Measurements from ENCODE around the gene STX18.

STX18 gene

DNA sequence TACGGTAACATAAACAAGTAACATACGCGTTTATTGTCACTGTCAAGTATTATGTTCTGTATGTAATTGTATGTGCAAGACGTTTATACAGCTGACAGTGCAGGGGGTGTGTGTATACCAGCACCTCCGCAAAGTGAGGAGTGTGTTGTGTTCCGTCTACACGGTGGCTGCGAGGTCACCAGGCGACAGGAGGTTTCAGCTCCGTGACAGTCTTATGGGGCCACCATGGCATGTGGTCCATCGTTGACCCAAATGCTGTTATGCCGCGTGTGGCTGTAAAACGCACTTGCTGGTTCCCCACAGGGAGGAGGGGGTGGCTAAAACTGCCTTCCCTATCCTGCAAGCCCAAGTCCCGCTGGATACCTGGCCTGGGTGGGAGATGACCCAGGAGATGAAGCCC, 129.9 kb downstream of the STX18 start:
- no peak for DNase-seq (ENCODE audit: low read depth)
- TF ChIP-seq, protein P1, sequence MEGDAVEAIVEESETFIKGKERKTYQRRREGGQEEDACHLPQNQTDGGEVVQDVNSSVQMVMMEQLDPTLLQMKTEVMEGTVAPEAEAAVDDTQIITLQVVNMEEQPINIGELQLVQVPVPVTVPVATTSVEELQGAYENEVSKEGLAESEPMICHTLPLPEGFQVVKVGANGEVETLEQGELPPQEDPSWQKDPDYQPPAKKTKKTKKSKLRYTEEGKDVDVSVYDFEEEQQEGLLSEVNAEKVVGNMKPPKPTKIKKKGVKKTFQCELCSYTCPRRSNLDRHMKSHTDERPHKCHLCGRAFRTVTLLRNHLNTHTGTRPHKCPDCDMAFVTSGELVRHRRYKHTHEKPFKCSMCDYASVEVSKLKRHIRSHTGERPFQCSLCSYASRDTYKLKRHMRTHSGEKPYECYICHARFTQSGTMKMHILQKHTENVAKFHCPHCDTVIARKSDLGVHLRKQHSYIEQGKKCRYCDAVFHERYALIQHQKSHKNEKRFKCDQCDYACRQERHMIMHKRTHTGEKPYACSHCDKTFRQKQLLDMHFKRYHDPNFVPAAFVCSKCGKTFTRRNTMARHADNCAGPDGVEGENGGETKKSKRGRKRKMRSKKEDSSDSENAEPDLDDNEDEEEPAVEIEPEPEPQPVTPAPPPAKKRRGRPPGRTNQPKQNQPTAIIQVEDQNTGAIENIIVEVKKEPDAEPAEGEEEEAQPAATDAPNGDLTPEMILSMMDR (IDR thresholded peaks at IDR 0.05; ENCODE audit: low read depth, low read length, missing control alignments): no peak
- H3K4me3 ChIP-seq (ENCODE audit: low read depth, low read length): no peak overlapping the region

DNA sequence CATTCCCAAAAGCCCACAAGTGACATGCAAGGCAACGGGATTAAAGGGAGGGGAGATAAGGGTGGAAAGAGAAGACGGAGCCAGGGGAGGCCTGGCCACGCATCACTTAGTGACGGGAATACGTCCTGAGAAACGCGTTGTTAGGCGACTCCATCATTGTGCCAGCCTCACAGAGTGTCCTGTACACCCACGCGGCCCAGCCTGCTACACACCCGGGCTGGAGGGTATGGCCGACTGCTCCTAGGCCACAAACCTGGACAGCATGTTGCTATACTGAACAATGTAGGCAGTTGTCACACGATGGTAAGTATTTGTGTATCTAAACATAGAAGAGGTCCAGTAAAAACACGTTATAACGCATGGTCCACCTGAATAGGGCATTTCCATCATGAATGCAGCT, 131.6 kb downstream of the STX18 start:
- H3K4me3 ChIP-seq (ENCODE audit: low read depth, low read length): no peak overlapping the region
- DNase-seq (ENCODE audit: low read depth): no peak
- TF ChIP-seq, protein P1 (IDR thresholded peaks at IDR 0.05; ENCODE audit: low read depth, low read length, missing control alignments): no peak

DNA sequence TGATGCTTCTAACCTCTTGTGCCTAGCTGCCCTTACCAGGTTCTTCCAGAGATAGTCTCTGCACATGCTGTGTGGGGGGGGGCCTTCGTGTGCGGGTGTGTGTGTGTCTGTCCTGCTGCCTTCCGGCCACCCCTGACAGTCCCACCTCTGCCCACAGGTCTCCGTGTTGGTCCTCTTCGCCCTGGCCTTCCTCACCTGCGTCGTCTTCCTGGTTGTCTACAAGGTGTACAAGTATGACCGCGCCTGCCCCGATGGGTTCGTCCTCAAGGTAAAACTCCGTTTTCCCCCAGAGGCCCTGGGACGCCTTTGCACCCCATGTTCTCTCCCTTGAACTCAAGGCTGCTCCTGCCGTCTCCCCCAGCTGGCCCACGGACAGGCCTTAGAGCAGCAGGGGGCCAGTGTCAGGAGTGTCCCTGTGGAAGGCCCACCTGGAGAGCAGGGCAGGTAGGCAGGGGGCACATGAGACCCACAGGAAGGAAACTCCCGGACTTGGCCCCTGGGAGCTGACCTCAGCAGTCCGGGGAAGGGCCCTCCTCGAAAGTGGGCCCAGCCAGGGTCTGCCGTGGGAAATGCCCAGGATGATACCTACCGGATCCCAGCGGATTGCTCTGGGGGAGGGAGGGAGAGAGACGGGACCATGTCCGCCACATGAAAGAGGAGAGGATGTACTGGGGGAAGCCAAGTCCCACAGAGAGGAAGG, 132.3 kb downstream of the STX18 start:
- DNase-seq (ENCODE audit: low read depth): no peak
- TF ChIP-seq, protein P1 (IDR thresholded peaks at IDR 0.05; ENCODE audit: low read depth, low read length, missing control alignments): no peak
- H3K4me3 ChIP-seq (ENCODE audit: low read depth, low read length): no peak overlapping the region

DNA sequence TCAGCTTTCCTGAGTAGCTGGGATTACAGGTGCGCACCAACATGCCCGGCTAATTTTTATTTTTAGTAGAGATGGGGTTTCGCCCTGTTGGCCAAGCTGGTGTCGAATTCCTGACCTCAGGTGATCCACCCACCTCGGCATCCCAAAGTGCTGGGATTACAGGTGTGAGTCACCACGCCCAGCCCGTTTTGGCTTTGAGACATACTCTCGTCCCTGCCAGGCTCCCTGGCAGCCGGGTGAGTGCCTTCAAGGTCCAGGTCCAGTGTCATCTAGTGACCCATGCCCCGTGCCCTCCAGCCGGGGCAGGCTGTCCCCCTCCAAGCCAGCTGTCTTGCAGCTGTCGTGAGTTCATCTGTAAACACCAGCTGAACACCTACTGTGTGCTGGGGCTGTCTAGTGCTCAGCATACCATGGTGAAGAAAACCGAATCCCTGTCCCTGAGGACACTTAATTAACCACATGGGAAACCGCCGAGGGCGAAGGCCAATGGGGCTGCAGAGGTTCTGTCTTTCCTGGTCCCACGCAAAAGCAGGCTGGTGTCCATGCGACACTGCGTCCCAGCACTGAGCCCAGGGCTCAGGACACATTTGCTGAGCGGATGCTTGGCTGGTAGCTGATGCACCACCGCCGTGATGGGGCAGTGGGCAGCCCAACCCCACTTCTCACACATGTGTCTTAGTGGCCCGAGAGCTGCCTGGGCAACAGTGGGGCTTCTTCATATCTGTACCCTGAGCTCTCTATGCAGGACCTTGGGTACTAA, 133.1 kb downstream of the STX18 start:
- H3K4me3 ChIP-seq (ENCODE audit: low read depth, low read length): no peak overlapping the region
- DNase-seq (ENCODE audit: low read depth): no peak
- TF ChIP-seq, protein P1 (IDR thresholded peaks at IDR 0.05; ENCODE audit: low read depth, low read length, missing control alignments): no peak

DNA sequence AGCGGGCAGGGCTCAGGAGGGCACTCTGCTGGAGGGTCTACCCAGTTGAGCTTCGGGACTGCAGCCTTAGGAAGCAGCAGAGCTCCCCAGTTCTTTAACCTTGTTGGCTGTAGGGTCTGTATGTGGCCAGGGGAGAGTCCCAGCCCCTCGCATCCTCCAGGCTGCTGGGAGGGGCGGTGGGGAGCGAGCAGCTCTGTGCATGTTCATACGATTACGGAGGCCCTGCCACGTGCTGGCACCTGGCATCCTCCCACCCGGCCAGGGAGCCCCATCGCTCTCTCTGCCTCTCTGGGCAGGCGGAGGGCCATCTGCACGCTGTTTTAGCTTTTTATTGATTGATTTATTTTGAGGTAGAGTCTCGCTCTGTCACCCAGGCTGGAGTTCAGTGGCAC, 133.7 kb downstream of the STX18 start:
- no peak for DNase-seq (ENCODE audit: low read depth)
- TF ChIP-seq, protein P1 (IDR thresholded peaks at IDR 0.05; ENCODE audit: low read depth, low read length, missing control alignments): no peak
- H3K4me3 ChIP-seq (ENCODE audit: low read depth, low read length): no peak overlapping the region

DNA sequence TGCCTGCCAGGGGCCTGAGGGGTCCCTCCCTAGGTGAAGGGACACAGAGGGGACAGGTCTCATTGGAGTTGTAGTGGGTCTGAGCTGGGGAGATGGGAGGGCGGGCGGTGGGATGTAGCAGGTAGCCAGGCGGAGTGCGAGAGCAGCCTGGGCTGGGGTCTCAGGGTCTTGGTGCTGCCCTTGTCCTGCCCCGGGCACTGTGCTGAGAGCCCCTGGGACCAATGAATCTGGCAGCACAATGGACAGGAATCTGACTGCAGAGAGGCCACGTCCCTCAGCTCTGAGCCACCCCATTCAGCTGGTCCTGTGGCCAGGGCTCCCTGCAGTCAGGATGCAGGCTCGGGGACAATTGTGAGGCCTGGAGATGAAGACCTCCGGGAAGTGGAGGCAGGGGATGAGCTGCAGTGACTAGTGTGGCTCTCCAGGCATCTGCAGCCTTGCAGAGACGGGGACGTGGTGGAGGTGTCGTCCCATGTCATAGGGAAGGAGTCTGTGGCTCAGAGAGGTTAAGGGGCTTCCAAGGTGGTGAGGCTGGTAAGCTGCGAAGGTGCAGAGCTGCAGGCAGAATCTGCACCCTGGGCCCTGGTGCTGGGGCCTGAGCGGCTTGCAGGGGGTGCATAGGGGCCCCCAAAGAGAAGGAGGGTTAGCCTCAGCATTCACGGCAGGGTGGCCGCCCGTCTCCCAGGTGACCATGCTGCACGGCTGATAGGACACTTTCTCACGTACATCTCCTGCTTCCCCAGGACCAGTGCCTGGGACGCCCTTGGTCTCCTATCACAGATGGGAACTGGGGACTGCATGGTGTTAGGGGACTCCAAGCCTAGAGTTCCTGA, 134.3 kb downstream of the STX18 start:
- no peak overlapping the region for H3K4me3 ChIP-seq (ENCODE audit: low read depth, low read length)
- DNase-seq (ENCODE audit: low read depth): no peak
- TF ChIP-seq, protein P1 (IDR thresholded peaks at IDR 0.05; ENCODE audit: low read depth, low read length, missing control alignments): no peak
